MM.1S (cell line): ENCODE results near the gene EXOC1L.
"Not testable (repeated sequence)": the region's sequence is repeated elsewhere in the genome, so short reads cannot be mapped to it uniquely, and the experiment has no call there.

ENCODE experiments used
- DNase-seq: peaks from one replicate; pipeline ENCODE4 v3.0.0-alpha.2; 2015
- H2AFZ ChIP-seq: fragments of 300-600 bp; sonication (generic); 2 replicates; pipeline ENCODE4 v1.6.0; 2016; ENCODE audit warnings: antibody characterized with exemption, low read length
- H3F3A ChIP-seq: fragments of 300-600 bp; sonication (generic); 2 replicates; pipeline ENCODE4 v1.6.1; 2016; ENCODE audit warnings: mild to moderate bottlenecking, antibody characterized with exemption, low read length, moderate library complexity, mixed read lengths; ENCODE audit not compliant: insufficient read depth
- H3K27ac ChIP-seq: fragments of 300-600 bp; sonication (generic); 2 replicates; pipeline ENCODE4 v1.5.1; 2016; ENCODE audit warnings: mild to moderate bottlenecking, low read length
- H3K27me3 ChIP-seq: fragments of 300-600 bp; sonication (generic); replicated peaks from 2 replicates; pipeline ENCODE4 v1.6.0; 2016; ENCODE audit warnings: low read length; ENCODE audit not compliant: insufficient read depth
- H3K36me3 ChIP-seq: fragments of 300-600 bp; sonication (generic); replicated peaks from 2 replicates; pipeline ENCODE4 v1.6.1; 2016; ENCODE audit warnings: mild to moderate bottlenecking, low read length, mixed read lengths; ENCODE audit not compliant: insufficient read depth
- H3K4me1 ChIP-seq: fragments of 300-600 bp; sonication (generic); 2 replicates; pipeline ENCODE4 v1.6.1; 2016; ENCODE audit warnings: low read length, mixed read lengths
- H3K4me2 ChIP-seq: fragments of 300-600 bp; sonication (generic); 2 replicates; pipeline ENCODE4 v1.6.0; 2016; ENCODE audit warnings: low read depth, low read length
- H3K4me3 ChIP-seq: fragments of 300-600 bp; sonication (generic); 2 replicates; pipeline ENCODE4 v1.5.1; 2016; ENCODE audit warnings: low read length, mixed read lengths
- H3K79me2 ChIP-seq: fragments of 300-600 bp; sonication (generic); 2 replicates; pipeline ENCODE4 v1.6.1; 2016; ENCODE audit warnings: mixed run types, low read length, mixed read lengths
- H3K9ac ChIP-seq: fragments of 300-600 bp; sonication (generic); 2 replicates; pipeline ENCODE4 v1.6.1; 2016; ENCODE audit warnings: low read length, mixed read lengths
- H3K9me2 ChIP-seq: fragments of 300-600 bp; sonication (generic); replicated peaks from 2 replicates; pipeline ENCODE4 v1.6.1; 2016; ENCODE audit warnings: mild to moderate bottlenecking, low read length, mixed read lengths; ENCODE audit not compliant: insufficient read depth
- H3K9me3 ChIP-seq: fragments of 300-600 bp; sonication (generic); replicated peaks from 2 replicates; pipeline ENCODE4 v1.6.1; 2016; ENCODE audit warnings: mild to moderate bottlenecking, low read length, mixed read lengths; ENCODE audit not compliant: insufficient read depth
- H4K20me1 ChIP-seq: fragments of 300-600 bp; sonication (generic); 2 replicates; pipeline ENCODE4 v1.6.1; 2016; ENCODE audit warnings: mild to moderate bottlenecking, low read length, moderate library complexity, mixed read lengths; ENCODE audit not compliant: insufficient read depth
- EZH2 ChIP-seq: fragments of 300-600 bp; sonication (generic); optimal IDR thresholded peaks from 2 replicates; pipeline ENCODE3; 2017; ENCODE audit warnings: low read depth, mild to moderate bottlenecking, antibody characterized with exemption, low read length, mixed read lengths
- EZH2phosphoT487 ChIP-seq: fragments of 300-600 bp; sonication (generic); IDR thresholded peaks from 2 replicates; pipeline ENCODE4 v1.6.1; 2018; ENCODE audit warnings: antibody characterized with exemption, low read length
- TF ChIP-seq, protein P1 (sequence below): fragments of 300-600 bp; sonication (generic); IDR thresholded peaks from 2 replicates; pipeline ENCODE4 v1.5.1; 2016; ENCODE audit warnings: antibody characterized with exemption, low read length, mixed read lengths

Gene EXOC1L

DNA sequence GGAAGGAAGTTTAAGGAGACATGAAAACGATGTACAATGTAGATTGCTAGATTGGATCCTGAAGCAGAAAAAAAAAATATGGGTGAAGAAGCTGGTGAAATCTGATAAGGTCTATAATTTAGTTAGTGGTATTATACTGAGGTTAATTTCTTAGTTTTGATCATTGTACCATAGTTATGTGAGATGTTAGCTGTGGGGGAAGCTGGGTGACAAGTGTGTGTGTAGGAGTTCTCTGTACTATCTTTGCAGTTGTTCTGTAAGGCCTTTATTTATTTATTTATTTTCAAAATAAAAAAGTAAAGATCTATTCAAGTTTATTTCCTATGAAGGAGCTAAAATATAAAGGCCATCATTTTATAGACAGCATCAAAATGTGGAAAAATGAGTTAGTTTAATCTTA is 21.4 kb downstream of the EXOC1L start:
- Histone ChIP-seq H3K27me3 (no peaks in the 10 kb centered on the region), H3F3A (no peaks in the 10 kb centered on the region), H3K9me2 (no peaks in the 10 kb centered on the region), H2AFZ (no peak overlapping the region), H3K36me3 (no peaks in the 10 kb centered on the region), H4K20me1 (no peaks in the 10 kb centered on the region), H3K9me3 (no peaks in the 10 kb centered on the region; the same call in 1 of the 2 replicates), H3K4me2 (no peak overlapping the region), H3K4me1 (no peaks in the 10 kb centered on the region), H3K4me3 (no peak overlapping the region), H3K9ac (no peak overlapping the region), H3K27ac (no peak overlapping the region), H3K79me2 (no peaks in the 10 kb centered on the region)
- TF ChIP-seq EZH2 (no peak), EZH2phosphoT487 (no peak)
- TF ChIP-seq, protein P1, sequence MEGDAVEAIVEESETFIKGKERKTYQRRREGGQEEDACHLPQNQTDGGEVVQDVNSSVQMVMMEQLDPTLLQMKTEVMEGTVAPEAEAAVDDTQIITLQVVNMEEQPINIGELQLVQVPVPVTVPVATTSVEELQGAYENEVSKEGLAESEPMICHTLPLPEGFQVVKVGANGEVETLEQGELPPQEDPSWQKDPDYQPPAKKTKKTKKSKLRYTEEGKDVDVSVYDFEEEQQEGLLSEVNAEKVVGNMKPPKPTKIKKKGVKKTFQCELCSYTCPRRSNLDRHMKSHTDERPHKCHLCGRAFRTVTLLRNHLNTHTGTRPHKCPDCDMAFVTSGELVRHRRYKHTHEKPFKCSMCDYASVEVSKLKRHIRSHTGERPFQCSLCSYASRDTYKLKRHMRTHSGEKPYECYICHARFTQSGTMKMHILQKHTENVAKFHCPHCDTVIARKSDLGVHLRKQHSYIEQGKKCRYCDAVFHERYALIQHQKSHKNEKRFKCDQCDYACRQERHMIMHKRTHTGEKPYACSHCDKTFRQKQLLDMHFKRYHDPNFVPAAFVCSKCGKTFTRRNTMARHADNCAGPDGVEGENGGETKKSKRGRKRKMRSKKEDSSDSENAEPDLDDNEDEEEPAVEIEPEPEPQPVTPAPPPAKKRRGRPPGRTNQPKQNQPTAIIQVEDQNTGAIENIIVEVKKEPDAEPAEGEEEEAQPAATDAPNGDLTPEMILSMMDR: no peak
- no peak for DNase-seq

DNA sequence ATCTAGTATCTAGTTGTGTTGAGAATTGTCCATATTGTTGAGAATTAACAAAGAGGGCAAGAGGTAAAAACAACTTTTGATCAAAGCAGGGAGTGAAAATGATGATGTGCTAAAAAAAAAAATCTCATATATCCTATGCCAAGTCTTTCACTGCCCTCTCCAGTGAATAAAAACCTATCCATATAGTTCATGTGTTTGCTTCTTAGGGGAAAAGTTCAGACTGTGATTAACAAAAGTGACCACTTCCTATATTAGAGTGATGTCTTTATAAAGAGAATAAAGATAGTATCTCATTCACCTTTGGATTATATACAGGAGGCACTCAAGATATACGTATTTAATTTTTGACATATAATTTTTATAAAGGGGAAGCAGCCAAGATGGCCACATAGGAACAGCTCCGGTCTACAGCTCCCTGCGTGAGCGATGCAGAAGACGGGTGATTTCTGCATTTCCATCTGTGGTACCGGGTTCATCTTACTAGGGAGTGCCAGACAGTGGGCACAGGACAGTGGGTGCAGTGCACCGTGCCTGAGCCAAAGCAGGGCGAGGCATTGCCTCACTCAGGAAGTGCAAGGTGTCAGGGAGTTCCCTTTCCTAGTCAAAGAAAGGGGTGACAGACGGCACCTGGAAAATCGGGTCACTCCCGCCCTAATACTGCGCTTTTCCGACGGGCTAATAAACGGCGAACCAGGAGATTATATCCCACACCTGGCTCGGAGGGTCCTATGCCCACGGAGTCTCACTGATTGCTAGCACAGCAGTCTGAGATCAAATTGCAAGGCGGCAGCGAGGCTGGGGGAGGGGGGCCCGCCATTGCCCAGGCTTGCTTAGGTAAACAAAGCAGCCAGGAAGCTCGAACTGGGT is 22.0 kb downstream of the EXOC1L start:
- H3K9me2 ChIP-seq, H3K27me3 ChIP-seq, H3K36me3 ChIP-seq, H3F3A ChIP-seq, H3K4me3 ChIP-seq, H3K79me2 ChIP-seq, H4K20me1 ChIP-seq, H3K9me3 ChIP-seq, H3K4me1 ChIP-seq, H3K9ac ChIP-seq, DNase-seq, H3K27ac ChIP-seq, H3K4me2 ChIP-seq, H2AFZ ChIP-seq: not testable (repeated sequence)

DNA sequence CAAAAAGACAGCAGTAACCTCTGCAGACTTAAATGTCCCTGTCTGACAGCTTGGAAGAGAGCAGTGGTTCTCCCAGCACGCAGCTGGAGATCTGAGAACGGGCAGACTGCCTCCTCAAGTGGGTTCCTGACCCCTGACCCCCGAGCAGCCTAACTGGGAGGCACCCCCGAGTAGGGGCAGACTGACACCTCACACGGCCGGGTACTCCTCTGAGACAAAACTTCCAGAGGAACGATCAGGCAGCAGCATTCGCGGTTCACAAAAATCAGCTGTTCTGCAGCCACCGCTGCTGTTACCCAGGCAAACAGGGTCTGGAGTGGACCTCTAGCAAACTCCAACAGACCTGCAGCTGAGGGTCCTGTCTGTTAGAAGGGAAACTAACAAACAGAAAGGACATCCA is 22.7 kb downstream of the EXOC1L start:
- H2AFZ ChIP-seq, H3K27ac ChIP-seq, H4K20me1 ChIP-seq, H3F3A ChIP-seq, H3K27me3 ChIP-seq, H3K4me2 ChIP-seq, H3K9me3 ChIP-seq, H3K9ac ChIP-seq, H3K9me2 ChIP-seq, H3K79me2 ChIP-seq, H3K4me3 ChIP-seq, H3K4me1 ChIP-seq, DNase-seq, H3K36me3 ChIP-seq: not testable (repeated sequence)

DNA sequence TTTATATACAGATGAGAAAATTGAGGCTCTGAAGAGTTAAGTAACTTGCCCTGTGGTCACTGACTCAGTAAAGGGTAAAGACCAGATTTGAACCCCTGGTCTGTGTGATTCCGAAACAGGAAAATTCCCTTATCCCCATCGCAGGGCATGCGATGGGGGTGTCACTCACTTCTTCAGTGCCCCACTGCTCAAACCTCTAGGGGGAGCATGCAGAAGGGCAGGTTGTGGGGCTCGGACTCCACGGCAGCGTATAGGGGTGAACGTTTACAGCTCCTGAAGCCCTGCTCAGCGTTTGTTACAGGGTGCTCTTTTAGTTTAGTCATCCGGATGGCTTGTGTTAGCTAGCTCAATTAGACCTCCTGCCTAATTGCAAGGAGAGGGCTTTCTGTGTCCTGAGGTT is 30.1 kb downstream of the EXOC1L start:
- Histone ChIP-seq H3K9ac (no peak overlapping the region), H3K4me1 (0 out of 2 replicates have a peak, but pooled peaks cover 5% of the 10 kb centered on the region), H3K27ac (no peak overlapping the region), H2AFZ (no peak overlapping the region), H3K9me3 (no peaks in the 10 kb centered on the region), H3K4me2 (no peak overlapping the region), H3K9me2 (no peaks in the 10 kb centered on the region), H3F3A (no peaks in the 10 kb centered on the region), H3K27me3 (no peaks in the 10 kb centered on the region), H3K79me2 (peaks cover 11% of the 10 kb centered on the region), H3K4me3 (no peak overlapping the region), H3K36me3 (no peaks in the 10 kb centered on the region), H4K20me1 (no peaks in the 10 kb centered on the region)
- TF ChIP-seq, protein P1: no peak
- no peak for TF ChIP-seq EZH2
- no peak for TF ChIP-seq EZH2phosphoT487
- DNase-seq: no peak
